Liver (tissue), 3 donors: ENCODE measurements around the gene GLRX.

Experiments used
- GABPA ChIP-seq, 2 donors: IDR thresholded peaks in 1 of 2; conservative IDR thresholded peaks in 1 of 2; 2 replicates each; pipeline ENCODE4 v1.6.1; 2016; ENCODE audit warnings: antibody characterized with exemption in 2 of 2, mild to moderate bottlenecking in 1 of 2, moderate library complexity in 1 of 2
- HNF4G ChIP-seq: IDR thresholded peaks from 2 replicates; pipeline ENCODE4 v1.6.1; 2016; ENCODE audit warnings: antibody characterized with exemption
- JUND ChIP-seq, 2 donors: IDR thresholded peaks; 2 replicates each; pipeline ENCODE4 v1.6.1; 2016; ENCODE audit warnings: antibody characterized with exemption in 2 of 2
- RAD21 ChIP-seq, 2 donors: IDR thresholded peaks; 2 replicates each; pipeline ENCODE4 v1.6.1; 2016; ENCODE audit warnings: antibody characterized with exemption in 2 of 2, mild to moderate bottlenecking in 2 of 2
- SP1 ChIP-seq: IDR thresholded peaks from 2 replicates; pipeline ENCODE4 v1.6.1; 2018; ENCODE audit warnings: antibody characterized with exemption, mild to moderate bottlenecking
- TAF1 ChIP-seq: conservative IDR thresholded peaks from 2 replicates; pipeline ENCODE4 v1.6.1; 2016; ENCODE audit warnings: antibody characterized with exemption, mild to moderate bottlenecking
- TF ChIP-seq, protein P1 (sequence below): fragments of 150-350 bp; IDR thresholded peaks from 2 replicates; pipeline ENCODE4 v1.5.1; 2017; ENCODE audit warnings: improper control_type of control experiment, low read depth, low read length; ENCODE audit not compliant: missing input control
- TF ChIP-seq, protein P2 (sequence below): IDR thresholded peaks from 2 replicates; pipeline ENCODE4 v1.6.1; 2016; ENCODE audit warnings: antibody characterized with exemption
- TF ChIP-seq, protein P3 (sequence below): IDR thresholded peaks from 2 replicates; pipeline ENCODE4 v1.6.1; 2016; ENCODE audit warnings: antibody characterized with exemption, mild to moderate bottlenecking
- TF ChIP-seq, protein P4 (sequence below): IDR thresholded peaks from 2 replicates; pipeline ENCODE4 v1.6.1; 2016; ENCODE audit warnings: antibody characterized with exemption
- donor health status: healthy.
- donor health status: healthy.

DNA sequence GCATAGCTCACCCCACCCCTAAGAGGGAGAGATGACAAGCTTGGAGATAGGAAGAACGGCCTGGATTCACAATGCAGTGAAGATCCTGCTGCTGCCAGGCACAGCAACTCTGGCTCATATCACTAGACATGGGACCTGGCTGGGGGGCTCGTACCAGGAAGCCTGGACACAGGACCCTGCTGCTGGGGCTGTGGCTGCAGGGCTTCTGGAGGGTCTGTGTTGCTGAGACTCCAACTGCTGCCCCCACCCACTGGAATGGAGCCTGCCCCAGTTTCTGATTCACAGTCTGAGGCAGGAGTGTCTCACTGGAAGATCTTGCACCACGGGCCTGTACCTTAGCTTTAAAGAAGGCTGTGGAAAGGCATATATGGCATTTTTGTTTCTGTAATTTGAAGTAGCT lies 31.0 kb upstream of the GLRX start:
- TF ChIP-seq, protein P1, sequence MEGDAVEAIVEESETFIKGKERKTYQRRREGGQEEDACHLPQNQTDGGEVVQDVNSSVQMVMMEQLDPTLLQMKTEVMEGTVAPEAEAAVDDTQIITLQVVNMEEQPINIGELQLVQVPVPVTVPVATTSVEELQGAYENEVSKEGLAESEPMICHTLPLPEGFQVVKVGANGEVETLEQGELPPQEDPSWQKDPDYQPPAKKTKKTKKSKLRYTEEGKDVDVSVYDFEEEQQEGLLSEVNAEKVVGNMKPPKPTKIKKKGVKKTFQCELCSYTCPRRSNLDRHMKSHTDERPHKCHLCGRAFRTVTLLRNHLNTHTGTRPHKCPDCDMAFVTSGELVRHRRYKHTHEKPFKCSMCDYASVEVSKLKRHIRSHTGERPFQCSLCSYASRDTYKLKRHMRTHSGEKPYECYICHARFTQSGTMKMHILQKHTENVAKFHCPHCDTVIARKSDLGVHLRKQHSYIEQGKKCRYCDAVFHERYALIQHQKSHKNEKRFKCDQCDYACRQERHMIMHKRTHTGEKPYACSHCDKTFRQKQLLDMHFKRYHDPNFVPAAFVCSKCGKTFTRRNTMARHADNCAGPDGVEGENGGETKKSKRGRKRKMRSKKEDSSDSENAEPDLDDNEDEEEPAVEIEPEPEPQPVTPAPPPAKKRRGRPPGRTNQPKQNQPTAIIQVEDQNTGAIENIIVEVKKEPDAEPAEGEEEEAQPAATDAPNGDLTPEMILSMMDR = no peak
- TF ChIP-seq RAD21 (IDR thresholded peaks at IDR 0.05) = no peak
- TF ChIP-seq, protein P2, sequence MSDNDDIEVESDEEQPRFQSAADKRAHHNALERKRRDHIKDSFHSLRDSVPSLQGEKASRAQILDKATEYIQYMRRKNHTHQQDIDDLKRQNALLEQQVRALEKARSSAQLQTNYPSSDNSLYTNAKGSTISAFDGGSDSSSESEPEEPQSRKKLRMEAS = no peak
- no peak for TF ChIP-seq JUND (IDR thresholded peaks at IDR 0.05)
- TF ChIP-seq SP1 = no peak
- TF ChIP-seq HNF4G = no peak
- TF ChIP-seq TAF1 = no peak
- TF ChIP-seq, protein P3, sequence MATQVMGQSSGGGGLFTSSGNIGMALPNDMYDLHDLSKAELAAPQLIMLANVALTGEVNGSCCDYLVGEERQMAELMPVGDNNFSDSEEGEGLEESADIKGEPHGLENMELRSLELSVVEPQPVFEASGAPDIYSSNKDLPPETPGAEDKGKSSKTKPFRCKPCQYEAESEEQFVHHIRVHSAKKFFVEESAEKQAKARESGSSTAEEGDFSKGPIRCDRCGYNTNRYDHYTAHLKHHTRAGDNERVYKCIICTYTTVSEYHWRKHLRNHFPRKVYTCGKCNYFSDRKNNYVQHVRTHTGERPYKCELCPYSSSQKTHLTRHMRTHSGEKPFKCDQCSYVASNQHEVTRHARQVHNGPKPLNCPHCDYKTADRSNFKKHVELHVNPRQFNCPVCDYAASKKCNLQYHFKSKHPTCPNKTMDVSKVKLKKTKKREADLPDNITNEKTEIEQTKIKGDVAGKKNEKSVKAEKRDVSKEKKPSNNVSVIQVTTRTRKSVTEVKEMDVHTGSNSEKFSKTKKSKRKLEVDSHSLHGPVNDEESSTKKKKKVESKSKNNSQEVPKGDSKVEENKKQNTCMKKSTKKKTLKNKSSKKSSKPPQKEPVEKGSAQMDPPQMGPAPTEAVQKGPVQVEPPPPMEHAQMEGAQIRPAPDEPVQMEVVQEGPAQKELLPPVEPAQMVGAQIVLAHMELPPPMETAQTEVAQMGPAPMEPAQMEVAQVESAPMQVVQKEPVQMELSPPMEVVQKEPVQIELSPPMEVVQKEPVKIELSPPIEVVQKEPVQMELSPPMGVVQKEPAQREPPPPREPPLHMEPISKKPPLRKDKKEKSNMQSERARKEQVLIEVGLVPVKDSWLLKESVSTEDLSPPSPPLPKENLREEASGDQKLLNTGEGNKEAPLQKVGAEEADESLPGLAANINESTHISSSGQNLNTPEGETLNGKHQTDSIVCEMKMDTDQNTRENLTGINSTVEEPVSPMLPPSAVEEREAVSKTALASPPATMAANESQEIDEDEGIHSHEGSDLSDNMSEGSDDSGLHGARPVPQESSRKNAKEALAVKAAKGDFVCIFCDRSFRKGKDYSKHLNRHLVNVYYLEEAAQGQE = no peak
- TF ChIP-seq GABPA (IDR thresholded peaks at IDR 0.05 in 1 of 2, conservative IDR thresholded peaks at IDR 0.05 in 1 of 2) = no peak
- TF ChIP-seq, protein P4, sequence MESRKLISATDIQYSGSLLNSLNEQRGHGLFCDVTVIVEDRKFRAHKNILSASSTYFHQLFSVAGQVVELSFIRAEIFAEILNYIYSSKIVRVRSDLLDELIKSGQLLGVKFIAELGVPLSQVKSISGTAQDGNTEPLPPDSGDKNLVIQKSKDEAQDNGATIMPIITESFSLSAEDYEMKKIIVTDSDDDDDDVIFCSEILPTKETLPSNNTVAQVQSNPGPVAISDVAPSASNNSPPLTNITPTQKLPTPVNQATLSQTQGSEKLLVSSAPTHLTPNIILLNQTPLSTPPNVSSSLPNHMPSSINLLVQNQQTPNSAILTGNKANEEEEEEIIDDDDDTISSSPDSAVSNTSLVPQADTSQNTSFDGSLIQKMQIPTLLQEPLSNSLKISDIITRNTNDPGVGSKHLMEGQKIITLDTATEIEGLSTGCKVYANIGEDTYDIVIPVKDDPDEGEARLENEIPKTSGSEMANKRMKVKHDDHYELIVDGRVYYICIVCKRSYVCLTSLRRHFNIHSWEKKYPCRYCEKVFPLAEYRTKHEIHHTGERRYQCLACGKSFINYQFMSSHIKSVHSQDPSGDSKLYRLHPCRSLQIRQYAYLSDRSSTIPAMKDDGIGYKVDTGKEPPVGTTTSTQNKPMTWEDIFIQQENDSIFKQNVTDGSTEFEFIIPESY = no peak
